Loucy (cell line): Measurements from ENCODE around the gene CFAP68.

Experiments
- H2AFZ ChIP-seq: fragments of 200-600 bp; sonication (generic); 2 replicates; pipeline ENCODE4 v1.6.0; 2016; ENCODE audit warnings: antibody characterized with exemption, mild to moderate bottlenecking, low read length, moderate library complexity
- H3F3A ChIP-seq: fragments of 200-600 bp; 2 replicates; pipeline ENCODE4 v1.6.0; 2016; ENCODE audit warnings: antibody characterized with exemption, low read depth, mild to moderate bottlenecking
- H3K27me3 ChIP-seq: fragments of 200-600 bp; sonication (generic); 2 replicates; pipeline ENCODE4 v1.6.1; 2014; ENCODE audit warnings: low read length, mild to moderate bottlenecking; ENCODE audit not compliant: insufficient read depth, poor library complexity, severe bottlenecking
- H3K36me3 ChIP-seq: fragments of 200-600 bp; sonication (generic); 2 replicates; pipeline ENCODE4 v1.6.1; 2016; ENCODE audit warnings: low read length; ENCODE audit not compliant: insufficient read depth
- H3K4me1 ChIP-seq: fragments of 200-600 bp; sonication (generic); 2 replicates; pipeline ENCODE4 v1.5.1; 2014; ENCODE audit warnings: low read length, mild to moderate bottlenecking; ENCODE audit not compliant: insufficient read depth, poor library complexity, severe bottlenecking
- H3K4me2 ChIP-seq: fragments of 200-600 bp; sonication (generic); 2 replicates; pipeline ENCODE4 v1.6.0; 2014; ENCODE audit warnings: antibody characterized with exemption, low read length, low read depth, mild to moderate bottlenecking; ENCODE audit not compliant: poor library complexity, severe bottlenecking
- H3K4me3 ChIP-seq: fragments of 200-600 bp; sonication (generic); 2 replicates; pipeline ENCODE4 v1.5.1; 2014; ENCODE audit warnings: low read length, mild to moderate bottlenecking, mixed read lengths; ENCODE audit not compliant: poor library complexity, severe bottlenecking
- H3K79me2 ChIP-seq: fragments of 200-600 bp; sonication (generic); 2 replicates; pipeline ENCODE4 v1.6.1; 2014; ENCODE audit warnings: low read length; ENCODE audit not compliant: insufficient read depth
- H3K9ac ChIP-seq: fragments of 200-600 bp; sonication (generic); 2 replicates; pipeline ENCODE4 v1.6.0; 2014; ENCODE audit warnings: mild to moderate bottlenecking, low read depth, low read length, moderate library complexity; ENCODE audit not compliant: poor library complexity, severe bottlenecking
- H3K9me2 ChIP-seq: fragments of 200-600 bp; sonication (generic); replicated peaks from 2 replicates; pipeline ENCODE4 v1.6.1; 2016; ENCODE audit warnings: low read depth, low read length, mixed read lengths
- H3K9me3 ChIP-seq: fragments of 200-600 bp; sonication (generic); 2 replicates; pipeline ENCODE4 v1.6.1; 2014; ENCODE audit warnings: mild to moderate bottlenecking, antibody characterized with exemption, low read length, low read depth; ENCODE audit not compliant: insufficient read depth
- H4K20me1 ChIP-seq: fragments of 200-600 bp; sonication (generic); 2 replicates; pipeline ENCODE4 v1.6.0; 2014; ENCODE audit warnings: antibody characterized with exemption, low read length, mild to moderate bottlenecking; ENCODE audit not compliant: insufficient read depth, poor library complexity, severe bottlenecking
- CTCF ChIP-seq: fragments of 200-600 bp; sonication (generic); conservative IDR thresholded peaks from 2 replicates; pipeline ENCODE4 v1.5.1; 2014; ENCODE audit warnings: mild to moderate bottlenecking, antibody characterized with exemption, low read length
- EZH2phosphoT487 ChIP-seq: fragments of 200-600 bp; IDR thresholded peaks from 2 replicates; pipeline ENCODE4 v1.6.1; 2018; ENCODE audit warnings: antibody characterized with exemption, mild to moderate bottlenecking, moderate library complexity, borderline replicate concordance

The CFAP68 gene

DNA sequence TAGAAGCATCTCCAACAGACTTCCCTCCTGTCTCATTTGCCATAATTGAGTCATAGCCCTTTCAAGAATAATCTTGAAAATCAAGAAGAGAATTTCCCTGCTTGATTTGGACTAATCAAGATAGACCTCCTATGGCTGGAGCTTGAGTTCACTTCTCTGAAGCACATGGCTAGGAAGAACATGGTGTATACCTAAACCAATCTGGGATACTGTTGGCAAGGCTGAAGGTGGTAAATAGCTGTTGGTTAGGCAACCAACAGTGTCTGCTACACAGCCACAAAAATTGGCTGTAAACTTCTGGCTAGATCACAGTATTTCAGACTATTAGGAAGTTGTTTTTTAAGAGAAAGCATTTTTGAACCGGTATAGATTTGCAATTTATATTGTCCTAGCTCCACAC is 27.3 kb downstream of the CFAP68 start:
- Histone ChIP-seq H3K4me2 (no peak overlapping the region), H3K9me2 (no peaks in the 10 kb centered on the region), H4K20me1 (no peaks in the 10 kb centered on the region), H3F3A (no peaks in the 10 kb centered on the region), H3K9ac (no peak overlapping the region), H3K36me3 (no peaks in the 10 kb centered on the region), H3K4me3 (no peak overlapping the region), H3K79me2 (no peaks in the 10 kb centered on the region), H3K9me3 (no peaks in the 10 kb centered on the region), H3K4me1 (no peaks in the 10 kb centered on the region), H3K27me3 (no peaks in the 10 kb centered on the region), H2AFZ (no peak overlapping the region)
- TF ChIP-seq EZH2phosphoT487: no peak
- TF ChIP-seq CTCF: no peak

GRCh38 chr11:111908639-111909305 is 29.4 kb downstream of the CFAP68 start:
- Histone ChIP-seq H3K27me3 (no peaks in the 10 kb centered on the region), H3K4me3 (no peak overlapping the region), H3K4me2 (no peak overlapping the region), H3K9me2 (no peaks in the 10 kb centered on the region), H4K20me1 (no peaks in the 10 kb centered on the region), H3K9me3 (no peaks in the 10 kb centered on the region), H3F3A (no peaks in the 10 kb centered on the region), H3K36me3 (no peaks in the 10 kb centered on the region), H3K79me2 (no peaks in the 10 kb centered on the region), H2AFZ (no peak overlapping the region), H3K9ac (no peak overlapping the region), H3K4me1 (no peaks in the 10 kb centered on the region)
- TF ChIP-seq CTCF (no peak), EZH2phosphoT487 (no peak)

DNA sequence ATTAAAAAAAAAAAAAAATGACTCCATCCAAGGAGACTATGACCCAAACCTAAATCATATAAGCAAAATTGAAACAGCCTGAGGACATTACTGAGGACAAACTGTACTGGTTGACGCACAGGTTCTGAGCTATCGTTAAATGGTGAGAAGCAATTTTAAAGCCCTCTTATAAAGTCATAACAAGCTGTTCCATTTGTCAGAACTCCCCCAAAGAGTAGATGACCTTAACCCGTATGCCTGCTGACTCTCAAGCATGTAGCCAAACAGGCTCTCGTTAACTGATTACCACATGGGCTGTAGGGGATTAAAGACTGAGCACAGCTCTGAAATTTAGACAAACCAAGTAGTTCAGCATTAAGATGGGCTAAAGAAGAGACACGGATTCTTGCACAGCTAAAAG is 30.0 kb downstream of the CFAP68 start:
- no peak overlapping the region for H3K4me2 ChIP-seq
- H3K9ac ChIP-seq: no peak overlapping the region
- no peaks in the 10 kb centered on the region for H3K36me3 ChIP-seq
- H3K9me3 ChIP-seq: no peaks in the 10 kb centered on the region
- no peaks in the 10 kb centered on the region for H4K20me1 ChIP-seq
- no peaks in the 10 kb centered on the region for H3F3A ChIP-seq
- no peaks in the 10 kb centered on the region for H3K79me2 ChIP-seq
- H2AFZ ChIP-seq: no peak overlapping the region
- H3K4me1 ChIP-seq: no peaks in the 10 kb centered on the region
- H3K9me2 ChIP-seq: no peaks in the 10 kb centered on the region
- no peak overlapping the region for H3K4me3 ChIP-seq
- TF ChIP-seq EZH2phosphoT487 (no peak), CTCF (no peak)
- no peaks in the 10 kb centered on the region for H3K27me3 ChIP-seq
